ENCODE data around the gene PEX14.
A peak's percentile ranks its signal among the peaks of the same experiment; 100 is the strongest.
"Not testable (repeated sequence)": the region's sequence is repeated elsewhere in the genome, so short reads cannot be mapped to it uniquely, and the experiment has no call there.

Gene PEX14, protein sequence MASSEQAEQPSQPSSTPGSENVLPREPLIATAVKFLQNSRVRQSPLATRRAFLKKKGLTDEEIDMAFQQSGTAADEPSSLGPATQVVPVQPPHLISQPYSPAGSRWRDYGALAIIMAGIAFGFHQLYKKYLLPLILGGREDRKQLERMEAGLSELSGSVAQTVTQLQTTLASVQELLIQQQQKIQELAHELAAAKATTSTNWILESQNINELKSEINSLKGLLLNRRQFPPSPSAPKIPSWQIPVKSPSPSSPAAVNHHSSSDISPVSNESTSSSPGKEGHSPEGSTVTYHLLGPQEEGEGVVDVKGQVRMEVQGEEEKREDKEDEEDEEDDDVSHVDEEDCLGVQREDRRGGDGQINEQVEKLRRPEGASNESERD

DNA sequence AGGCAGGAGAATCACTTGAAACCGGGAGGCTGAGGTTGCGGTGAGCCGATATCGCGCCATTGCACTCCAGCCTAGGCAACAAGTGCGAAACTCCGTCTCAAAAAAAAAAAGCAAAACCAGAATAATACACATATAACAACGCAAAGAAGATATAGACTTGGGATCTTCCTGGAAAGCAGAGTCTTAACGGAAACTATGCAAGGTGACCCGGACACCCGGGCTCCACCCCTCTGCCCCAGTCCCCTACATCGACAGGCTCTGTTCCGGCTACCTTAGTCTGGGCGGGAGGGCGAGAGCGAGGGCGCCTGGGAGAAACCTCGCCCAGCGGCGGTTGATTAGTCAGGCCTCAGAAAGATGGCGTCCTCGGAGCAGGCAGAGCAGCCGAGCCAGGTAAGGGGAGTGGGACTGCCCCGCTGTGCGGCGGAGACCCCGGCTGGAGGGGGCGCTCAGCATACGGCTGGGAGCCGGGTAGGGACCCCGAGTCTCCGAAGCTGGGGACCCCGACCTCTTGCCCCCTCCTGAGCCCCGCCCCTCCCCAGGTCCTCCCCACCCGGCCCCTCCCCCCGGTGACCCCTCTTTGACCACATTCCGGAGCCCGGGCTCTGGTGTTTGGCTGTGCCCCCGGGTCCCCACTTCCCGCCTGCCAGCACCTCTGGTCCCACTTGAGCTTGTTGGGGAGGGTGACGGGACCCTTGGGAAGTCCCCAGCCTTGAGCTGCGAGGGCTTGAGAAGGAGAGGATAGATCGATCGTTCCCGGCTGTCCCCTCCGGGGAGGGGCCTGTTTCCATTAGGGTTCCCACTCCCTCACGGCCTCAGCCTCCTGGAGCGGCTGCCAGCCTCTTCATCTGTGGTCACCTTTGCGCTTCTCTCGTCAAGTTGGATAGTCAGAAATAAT lies at the start of gene PEX14:
TSS of gene PEX14 (plus strand) at position 338 of the 895 bp plus-strand sequence. CDS start at position 355, 17 bp downstream.
- peak; percentile 89 for DNase-seq (ENCODE audit: low spot score)

DNA sequence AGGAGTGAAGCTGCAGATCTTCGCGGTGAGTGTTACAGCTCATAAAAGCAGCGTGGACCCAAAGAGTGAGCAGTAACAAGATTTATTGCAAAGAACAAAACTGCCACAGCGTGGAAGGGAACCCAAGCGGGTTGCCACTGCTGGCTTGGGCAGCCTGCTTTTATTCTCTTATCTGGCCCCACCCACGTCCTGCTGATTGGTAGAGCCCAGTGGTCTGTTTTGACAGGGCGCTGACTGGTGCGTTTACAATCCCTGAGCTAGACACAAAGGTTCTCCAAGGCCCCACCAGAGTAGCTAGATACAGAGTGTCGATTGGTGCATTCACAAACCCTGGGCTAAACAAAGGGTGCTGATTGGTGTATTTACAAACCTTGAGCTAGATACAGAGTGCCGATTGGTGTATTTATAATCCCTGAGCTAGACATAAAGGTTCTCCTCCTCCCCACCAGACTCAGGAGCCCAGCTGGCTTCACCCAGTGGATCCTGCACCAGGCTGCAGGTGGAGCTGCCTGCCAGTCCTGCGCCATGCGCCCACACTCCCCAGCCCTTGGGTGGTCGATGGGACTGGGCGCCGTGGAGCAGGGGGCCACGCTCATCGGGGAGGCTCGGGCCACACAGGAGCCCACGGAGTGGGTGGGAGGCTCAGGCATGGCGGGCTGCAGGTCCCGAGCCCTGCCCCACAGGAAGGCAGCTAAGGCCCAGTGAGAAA lies 48.8 kb upstream of the PEX14 start:
- DNase-seq (ENCODE audit: low spot score): peak; percentile 35

DNA sequence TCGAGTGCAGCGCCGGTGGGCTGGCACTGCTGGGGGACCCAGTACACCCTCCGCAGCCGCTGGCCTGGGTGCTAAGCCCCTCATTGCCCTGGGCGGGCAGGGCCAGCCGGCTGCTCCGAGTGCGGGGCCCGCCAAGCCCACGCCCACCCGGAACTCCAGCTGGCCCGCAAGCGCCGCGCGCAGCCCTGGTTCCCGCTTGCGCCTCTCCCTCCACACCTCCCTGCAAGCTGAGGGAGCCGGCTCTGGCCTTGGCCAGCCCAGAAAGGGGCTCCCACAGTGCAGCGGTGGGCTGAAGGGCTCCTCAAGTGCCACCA lies 48.3 kb upstream of the PEX14 start:
- DNase-seq (ENCODE audit: low spot score): not testable (repeated sequence)

DNA sequence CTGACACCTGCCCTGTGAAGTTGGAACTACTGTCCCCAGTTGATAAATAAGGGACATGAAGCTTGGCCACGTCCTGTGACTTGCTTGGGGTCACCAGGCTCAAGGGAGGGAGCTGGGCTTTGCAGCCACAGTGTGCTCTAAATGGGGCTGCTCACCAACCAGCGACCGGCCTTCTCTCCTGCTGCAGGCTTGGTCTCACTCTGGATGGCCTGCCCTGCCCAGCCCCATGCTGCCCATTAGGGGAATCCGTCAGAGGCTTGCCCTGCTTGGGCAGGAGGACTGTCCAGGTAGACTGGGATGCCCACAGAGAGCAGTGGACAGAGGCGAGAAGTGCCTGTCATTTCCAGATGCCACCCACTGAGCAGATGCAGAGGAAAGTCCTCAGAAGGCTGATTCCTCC lies 45.8 kb upstream of the PEX14 start:
- no peak for DNase-seq (ENCODE audit: low spot score)

DNA sequence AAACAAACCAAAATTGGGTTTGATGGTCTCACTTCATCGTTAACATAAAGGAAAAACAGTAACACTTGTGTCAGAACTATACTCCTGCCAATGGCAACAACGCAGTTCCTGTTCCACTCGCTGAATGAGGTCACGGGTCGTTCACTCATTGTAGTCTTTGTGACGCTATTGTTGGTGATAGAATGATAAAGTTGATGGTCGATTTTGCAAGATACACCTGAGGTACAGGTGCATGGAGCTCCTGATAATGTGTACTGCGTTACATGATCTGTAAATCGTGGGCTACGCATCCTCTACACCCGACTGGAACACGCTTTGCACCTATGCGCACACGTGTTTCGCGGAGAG lies 44.9 kb upstream of the PEX14 start:
- DNase-seq (ENCODE audit: low spot score): no peak

DNA sequence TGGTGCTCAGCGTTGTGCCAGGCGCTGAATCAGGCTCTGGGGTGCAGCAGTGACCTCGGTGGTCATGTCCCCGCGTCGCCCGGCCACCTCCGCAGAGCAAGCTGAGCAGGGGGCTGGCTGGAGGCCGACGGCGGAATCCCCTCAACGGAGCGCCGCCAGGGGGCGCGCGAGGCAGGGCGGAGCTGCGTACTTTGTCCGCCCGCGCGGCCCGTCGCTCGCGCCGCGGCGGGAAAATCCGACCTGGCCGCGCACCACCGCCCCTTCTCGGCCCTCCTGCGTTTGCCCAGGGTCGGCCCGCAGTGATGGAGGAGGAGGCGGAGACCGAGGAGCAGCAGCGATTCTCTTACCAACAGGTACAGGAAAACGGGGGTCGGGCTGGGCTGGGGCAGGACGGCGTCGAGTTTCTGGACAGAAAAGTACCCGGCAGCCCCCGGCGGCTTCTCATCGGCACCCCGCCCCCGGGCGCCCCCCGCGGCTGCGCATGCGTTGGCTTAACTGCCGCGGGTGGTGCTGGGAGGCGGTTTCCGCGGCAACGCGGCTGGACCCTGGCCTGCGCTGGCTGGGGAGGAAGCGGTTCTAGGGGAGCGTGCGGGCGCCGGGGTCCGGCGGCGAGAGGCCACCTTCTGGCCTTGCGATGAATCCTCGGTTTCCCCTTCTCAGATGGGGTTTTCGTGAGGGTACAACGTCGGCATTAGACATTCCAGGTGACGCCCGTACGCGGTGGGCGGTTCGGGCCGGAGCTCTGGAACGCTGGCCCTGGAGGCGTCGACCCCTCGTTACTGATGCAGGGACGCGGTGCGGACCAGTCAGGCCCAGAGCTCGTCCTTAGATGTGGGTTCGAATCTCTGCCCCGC lies 44.3 kb upstream of the PEX14 start, which contains the start of gene CENPS:
TSS of gene CENPS (plus strand) at position 218 of the 854 bp plus-strand sequence. CDS start at position 303, 85 bp downstream.
- peak; percentile 85 for DNase-seq (ENCODE audit: low spot score)

DNA sequence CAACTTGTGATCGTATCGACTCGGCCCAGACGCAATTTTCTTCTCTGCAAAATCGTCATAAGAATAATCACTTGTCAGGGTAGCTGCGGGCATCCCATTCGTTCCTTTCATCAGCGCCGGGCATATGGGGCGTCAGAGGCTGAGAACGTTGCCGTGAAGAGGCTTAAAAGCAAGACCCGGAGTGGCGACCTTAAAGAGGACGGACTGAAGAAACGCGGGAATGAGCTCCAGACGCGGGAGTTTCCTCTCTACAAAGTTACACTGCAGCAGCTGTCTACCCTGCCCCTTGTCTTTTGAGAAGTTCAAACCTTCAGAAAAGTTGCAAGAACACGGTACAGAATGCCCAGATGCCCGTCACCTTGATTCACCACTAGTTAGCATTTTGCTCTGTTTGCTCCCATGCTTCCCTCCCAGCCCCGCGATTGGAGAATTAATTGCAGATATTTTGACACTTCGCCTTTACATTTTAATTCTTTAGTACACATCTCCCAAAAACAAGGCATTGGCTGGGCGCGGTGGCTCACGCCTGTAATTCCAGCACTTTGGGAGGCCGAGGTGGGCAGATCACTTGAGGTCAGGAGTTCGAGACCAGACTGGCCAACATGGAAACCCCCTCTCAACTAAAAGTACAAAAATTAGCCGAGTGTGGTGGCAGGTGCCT lies 43.5 kb upstream of the PEX14 start:
- no peak for DNase-seq (ENCODE audit: low spot score)

DNA sequence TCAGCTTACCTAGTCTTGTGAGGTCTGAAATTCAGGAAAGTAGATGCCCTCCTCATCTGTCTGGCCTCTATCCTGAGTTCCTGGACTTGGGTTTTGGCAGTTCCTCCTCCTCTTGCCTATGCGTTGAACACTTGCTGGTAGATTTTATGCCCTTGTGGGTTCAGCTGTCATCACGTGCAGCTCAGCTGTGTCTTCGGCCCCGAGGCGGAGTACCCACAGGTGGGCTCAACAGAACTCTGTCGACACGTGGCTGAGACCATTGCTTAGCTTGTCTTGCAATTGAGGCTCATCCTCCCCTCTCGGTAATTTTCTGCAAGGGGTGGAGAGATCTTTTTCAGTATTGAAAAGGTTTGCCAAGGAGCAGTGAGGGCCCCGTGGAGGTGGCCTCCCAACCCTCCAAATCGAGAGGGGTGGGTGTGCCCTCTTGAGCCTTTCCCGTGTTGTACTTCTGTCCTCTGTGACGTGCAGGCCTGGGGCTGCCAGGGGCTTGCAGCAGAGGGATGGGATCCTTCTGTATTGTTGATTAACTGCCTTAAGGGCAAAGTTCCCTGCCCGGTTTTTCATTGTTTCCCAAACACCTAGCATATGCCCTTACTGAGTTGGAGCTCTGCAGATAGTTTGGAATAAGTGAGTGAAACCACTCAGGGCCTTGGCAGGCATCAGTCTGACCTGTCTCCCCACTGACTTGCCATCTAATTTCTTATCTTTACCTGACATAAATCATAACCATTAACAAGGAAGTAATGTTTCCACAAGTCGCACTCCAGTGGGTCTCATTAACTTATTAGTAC lies 41.6 kb upstream of the PEX14 start:
- peak; percentile 26 for DNase-seq (ENCODE audit: low spot score)

DNA sequence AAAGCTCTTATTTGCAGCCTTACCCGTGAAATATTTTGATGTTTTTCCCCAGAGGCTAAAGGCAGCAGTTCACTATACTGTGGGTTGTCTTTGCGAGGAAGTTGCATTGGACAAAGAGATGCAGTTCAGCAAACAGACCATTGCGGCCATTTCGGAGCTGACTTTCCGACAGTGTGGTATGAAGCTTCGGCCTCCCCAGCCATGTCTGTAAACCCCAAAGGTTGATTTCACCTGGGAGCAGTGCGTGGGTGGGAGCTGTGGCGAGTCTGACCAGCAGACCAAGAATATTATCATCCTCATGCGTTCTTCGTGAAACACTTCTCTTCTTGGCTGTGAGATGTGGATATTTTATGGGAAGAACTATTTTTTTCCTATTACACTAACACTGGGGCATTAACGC lies 41.0 kb upstream of the PEX14 start:
- no peak for DNase-seq (ENCODE audit: low spot score)

DNA sequence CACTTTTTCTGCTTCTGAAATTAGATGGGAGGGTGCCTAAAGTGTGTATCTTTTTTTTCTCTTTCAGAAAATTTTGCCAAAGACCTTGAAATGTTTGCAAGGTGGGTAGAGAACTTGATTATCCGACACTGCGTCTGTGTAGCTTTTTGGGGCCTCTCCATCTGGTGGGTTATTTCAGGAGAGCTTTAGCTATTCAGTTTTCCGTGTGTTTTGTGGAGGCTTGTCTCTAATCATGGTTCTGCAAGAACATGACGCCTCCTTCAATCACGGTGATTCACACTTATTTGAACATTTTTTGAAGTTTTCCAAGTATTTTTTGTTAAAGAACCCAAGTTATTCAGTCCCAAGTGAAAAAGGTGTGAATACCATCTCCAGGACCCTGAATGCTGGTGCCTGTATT lies 40.2 kb upstream of the PEX14 start:
- no peak for DNase-seq (ENCODE audit: low spot score)

DNA sequence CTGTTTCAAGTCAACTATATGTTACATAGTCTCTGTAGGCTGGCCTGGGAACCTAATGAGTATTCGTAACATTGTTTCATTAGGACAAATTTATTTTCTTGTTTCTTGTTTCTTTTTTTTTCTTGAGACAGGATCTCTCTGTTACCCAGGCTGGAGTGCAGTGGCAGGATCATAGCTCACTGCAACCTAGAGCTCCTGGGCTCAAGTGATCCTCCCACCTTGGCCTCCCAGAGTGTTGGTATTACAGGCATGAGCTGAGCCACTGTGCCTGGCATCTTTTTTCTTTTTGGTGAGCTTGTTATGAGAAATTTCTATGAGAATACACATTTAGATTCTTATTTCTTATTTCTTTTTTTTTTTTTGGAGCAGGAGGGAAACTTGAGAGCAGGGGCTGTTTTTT lies 37.7 kb upstream of the PEX14 start:
- no peak for DNase-seq (ENCODE audit: low spot score)

DNA sequence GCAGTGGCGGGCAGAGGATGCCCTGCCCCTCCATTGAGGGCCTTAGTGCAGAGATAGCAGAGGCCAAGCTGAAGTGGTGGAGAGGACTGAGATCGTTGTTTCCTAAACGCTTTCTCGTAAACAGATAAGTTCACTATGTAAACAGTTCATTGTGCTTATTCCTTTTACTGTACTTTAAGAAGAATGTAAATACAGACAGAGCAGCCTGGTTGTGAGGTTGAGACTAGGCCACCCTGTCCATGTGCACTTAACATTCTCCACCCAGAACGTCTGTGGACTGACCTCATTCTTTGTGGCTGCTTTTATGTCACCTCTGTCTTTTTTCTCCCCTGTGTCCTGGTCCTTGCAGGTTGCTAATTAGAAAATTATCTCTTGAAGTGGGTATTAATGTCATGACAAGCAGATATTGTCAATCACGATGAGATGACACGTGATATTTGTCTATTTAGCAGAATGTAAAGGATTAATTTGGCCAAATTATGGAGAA lies 36.0 kb upstream of the PEX14 start:
- DNase-seq (ENCODE audit: low spot score): no peak

DNA sequence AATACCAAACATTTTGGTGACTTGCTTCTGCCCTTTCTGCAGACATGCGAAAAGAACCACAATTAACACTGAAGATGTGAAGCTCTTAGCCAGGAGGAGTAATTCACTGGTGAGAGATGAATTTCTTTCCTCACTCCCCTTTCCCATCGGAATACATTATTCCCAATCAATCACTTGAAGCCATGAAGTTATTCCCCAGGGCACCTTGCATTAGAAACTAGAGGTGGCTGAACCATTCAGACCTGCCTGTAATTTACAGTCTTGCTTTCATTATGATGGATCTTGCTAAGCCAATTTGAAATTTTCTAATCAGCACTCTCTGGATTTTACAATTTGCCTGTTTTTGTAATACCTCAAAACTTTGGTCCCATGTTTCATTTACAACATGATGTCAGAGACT lies 34.4 kb upstream of the PEX14 start:
- no peak for DNase-seq (ENCODE audit: low spot score)

DNA sequence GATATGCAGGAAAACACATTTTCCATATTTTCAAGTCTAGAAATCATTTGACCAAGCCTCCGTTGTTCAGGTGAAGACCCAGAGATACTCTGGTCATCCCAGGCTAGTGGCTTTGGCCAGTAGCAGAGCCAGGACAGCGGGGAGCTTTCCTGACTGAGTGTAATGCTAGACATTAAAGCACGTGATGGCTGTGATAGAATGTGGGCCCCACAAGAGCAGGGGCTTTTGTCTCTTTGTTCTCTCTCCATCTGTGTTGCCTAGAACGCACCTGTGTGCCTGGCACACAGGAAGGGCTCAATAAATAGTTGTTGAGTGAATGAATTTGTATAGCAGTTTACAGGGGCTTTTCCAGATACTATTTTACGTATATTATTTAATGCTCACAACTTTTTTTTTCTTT lies 34.0 kb upstream of the PEX14 start:
- DNase-seq (ENCODE audit: low spot score): no peak

DNA sequence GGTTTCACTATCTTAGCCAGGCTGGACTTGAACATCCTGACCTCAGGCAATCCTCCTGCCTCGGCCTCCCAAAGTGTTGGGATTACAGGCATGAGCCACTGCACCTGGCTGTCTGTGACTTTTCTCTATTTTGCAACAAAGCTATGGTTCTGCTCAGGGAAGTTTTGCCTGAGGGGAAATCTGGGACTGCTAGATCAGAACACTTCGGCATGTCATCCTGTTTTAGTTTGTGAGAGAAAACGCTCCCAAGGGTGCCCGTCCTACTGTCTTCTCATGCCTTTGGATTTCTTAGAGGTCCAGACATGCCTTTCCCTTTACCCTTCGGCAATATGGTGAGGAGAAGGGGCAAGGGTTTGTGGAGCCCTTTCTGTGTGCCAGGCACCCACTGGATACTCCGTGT lies 30.5 kb upstream of the PEX14 start:
- DNase-seq (ENCODE audit: low spot score): no peak

DNA sequence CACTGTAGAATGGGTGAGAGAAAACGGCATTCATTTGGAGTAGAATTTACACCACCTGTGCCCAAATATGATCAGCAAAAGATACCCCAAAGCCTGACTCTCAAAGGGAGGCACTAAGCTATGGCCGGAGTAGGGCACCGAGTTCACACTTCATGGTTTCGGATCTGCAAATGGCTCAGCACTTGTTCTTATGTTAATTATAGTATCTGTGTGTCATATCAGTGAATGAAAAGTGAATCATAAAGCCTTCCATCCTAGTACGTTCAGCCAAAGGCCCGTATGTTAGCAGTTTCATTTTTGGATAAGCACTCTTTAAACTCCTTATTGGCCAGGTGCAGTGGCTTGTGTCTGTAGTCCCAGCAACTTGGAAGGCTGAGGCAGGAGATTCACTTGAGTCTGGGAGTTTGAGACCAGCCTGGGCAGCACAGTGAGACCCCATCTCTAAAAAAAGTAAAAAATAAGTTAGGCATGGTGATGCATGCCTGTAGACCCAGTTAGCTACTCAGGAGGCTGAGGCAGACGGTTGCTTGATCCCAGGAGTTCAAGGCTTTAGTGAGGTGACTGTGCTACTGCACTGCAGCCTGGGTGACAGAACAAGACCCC lies 29.9 kb upstream of the PEX14 start:
- DNase-seq (ENCODE audit: low spot score): no peak

DNA sequence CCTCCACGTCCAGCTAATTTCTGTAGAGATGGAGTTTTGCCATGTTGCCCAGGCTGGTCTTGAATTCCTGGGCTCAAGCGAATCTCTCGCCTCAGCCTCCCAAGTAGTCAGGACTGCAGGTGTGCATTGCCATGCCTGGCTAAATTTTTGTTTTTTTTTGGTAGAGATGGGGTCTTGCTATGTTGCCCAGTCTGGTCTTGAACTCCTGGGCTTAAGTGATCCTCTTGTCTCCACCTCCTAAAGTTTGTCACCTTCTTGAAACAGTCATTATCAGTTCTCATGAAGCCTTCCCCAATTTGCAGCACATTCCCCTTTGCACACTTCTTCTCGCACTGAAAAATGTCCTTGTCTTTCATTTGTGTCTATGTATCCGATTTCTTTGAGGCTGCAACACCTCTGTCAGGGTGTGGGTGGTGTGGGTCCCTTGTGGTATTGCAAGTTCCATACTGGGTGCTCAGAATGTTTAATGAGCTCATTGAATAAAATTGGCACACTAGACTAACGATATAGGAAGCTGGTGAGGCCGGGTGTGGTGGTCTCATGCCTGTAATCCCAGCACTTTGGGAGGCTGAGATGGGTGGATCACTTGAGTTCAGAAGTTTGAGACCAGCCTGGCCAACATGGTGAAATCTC lies 27.8 kb upstream of the PEX14 start:
- no peak for DNase-seq (ENCODE audit: low spot score)

DNA sequence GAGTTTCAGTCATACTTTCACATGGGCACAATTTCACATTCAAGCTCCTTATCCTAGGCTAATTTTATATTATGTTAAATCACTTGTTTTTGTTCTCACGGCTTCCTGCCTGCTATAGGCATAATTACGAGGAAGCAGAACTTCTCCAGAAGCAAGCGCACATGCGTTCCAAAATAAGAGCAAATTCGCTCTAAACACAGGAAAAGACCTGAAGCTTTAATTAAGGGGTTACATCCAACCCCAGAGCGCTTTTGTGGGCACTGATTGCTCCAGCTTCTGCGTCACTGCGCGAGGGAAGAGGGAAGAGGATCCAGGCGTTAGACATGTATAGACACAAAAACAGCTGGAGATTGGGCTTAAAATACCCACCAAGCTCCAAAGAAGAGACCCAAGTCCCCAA lies 25.0 kb upstream of the PEX14 start, which contains the start of gene CORT:
TSS of gene CORT (plus strand) at position 281 of the 400 bp plus-strand sequence. CDS start 193 bp downstream, outside the sequence.
- no peak for DNase-seq (ENCODE audit: low spot score)

DNA sequence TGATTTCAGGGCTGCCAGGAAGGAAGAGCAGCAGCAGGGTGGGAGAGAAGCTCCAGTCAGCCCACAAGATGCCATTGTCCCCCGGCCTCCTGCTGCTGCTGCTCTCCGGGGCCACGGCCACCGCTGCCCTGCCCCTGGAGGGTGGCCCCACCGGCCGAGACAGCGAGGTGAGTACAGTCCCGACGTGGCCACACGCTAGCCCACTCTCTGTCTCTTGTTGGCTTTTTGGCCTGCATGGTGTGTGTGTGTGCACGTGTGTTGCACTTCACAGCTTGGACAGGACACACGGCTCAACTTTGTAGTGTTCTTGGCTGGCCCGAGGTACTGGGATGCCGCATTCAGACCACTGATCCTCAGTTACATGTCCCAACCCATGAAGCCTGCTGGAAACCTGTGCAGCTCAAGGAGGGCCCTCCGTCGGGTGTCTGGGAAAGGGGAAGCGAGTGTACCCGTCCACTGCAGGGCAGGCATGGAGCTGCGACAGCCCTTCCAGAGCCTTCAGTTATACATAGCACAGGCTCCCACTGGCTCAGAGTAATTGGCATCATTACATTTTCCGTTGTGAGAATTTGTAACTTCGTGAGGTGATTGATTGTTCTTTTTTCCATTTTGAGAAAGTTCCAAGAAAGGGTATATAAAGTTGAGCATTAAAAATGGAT lies 24.5 kb upstream of the PEX14 start:
- no peak for DNase-seq (ENCODE audit: low spot score)

Data from kidney tubule cell (primary cell).